ENCODE data around the gene ARHGAP8. TPM values are rescaled to one million over a fixed set of nuclear protein-coding genes. Genes with fewer than 3 reads are reported as not detected.

The ARHGAP8 gene
- total and polyA plus RNA-seq, 4 experiments from 2014 or later = 0.67 TPM; not detected in 3

DNA sequence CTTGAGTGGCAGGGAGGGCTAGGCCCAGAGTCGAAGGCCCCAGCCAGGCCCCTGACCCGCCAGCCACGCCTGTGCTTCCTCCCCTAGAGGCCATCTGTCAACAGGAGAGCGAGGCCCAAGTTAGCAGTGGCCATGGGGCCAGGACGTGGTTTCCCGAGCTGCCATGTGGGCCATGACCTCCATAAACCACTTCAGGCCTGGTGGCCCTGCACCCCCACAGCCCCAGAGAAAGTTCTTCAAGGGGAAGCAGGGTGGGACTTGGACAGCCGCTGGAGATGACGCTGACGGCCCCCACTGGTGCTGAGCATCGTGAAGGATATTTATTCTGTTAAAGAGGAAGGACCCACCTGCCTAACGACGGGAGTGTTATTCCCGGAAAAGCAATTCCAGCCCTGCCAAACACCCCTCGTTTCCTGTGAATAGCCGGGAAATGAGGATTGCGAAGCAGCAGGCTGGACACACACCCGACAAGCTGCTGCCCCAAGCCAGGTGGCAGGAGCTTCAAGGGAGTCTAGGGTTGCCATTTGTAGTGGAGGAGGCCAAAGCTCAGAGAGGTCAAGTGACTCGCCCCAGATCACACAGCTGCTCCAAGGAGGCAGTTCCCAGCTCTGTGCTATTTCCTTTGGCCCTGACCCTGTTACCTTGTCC lies 37.5 kb upstream of the ARHGAP8 start:
- Histone ChIP-seq H3K4me3 (ENCODE audit: low read length in 2 of 2) (no peak overlapping the region), H3K27me3 (ENCODE audit: insufficient read depth, low read length) (no peaks in the 10 kb centered on the region), H3K27ac (ENCODE audit: low read depth, low read length) (no peak overlapping the region), H3K4me1 (ENCODE audit: insufficient read depth, low read length) (peaks cover 17% of the 10 kb centered on the region), H3K36me3 (ENCODE audit: insufficient read depth, low read length) (no peaks in the 10 kb centered on the region), H3K9me3 (ENCODE audit: control insufficient read depth in 1 of 2, low read length in 2 of 2) (no peaks in the 10 kb centered on the region)
- Mint-ChIP-seq H3K4me1 (peaks cover 13 to 33% (median 15%) of the 10 kb centered on the region in 4 donors), H3K27ac (peak overlapping the region in 1 of 7 donors; percentile 30), H3K27me3 (no peaks in the 10 kb centered on the region), H3K9me3 (peaks cover 0 to 2% (median 0%) of the 10 kb centered on the region in 8 donors), H3K36me3 (peaks cover 8 to 10% of the 10 kb centered on the region in 2 donors), H3K4me3 (no peak overlapping the region)
- POLR2A ChIA-PET (ENCODE audit: partially characterized antibody) = no interaction called here
- CTCF ChIA-PET (ENCODE audit: partially characterized antibody) = interaction anchor here (1.0 kb wide), 1 partner anchor 17 kb away, joined by 3 read pairs; no protein-coding TSS in a partner anchor
- intact Hi-C loops (cut with micrococcal nuclease) = no loop called here
- no peak for DNase-seq

DNA sequence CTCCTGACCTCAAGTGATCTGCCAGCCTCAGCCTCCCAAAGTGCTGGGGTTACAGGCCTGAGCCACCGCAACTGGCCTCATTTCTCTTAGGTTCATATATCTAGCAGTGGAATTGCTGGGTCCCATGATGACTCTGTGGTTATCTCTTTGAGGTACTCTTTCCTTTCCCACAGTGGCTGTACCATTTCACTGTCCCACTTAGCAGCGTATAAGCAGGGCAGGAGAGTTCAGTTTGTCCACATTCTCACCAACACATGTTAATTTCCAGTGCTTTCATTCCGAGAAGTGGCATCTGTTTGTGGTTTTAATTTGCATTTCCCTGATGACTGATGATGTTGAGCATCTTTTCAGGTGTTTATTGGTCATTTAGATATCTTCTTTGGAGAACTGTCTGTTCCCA lies 34.0 kb upstream of the ARHGAP8 start:
- peak overlapping the region in 3 of 8 donors; percentile 2 to 50 (median 47) for H3K4me3 Mint-ChIP-seq

DNA sequence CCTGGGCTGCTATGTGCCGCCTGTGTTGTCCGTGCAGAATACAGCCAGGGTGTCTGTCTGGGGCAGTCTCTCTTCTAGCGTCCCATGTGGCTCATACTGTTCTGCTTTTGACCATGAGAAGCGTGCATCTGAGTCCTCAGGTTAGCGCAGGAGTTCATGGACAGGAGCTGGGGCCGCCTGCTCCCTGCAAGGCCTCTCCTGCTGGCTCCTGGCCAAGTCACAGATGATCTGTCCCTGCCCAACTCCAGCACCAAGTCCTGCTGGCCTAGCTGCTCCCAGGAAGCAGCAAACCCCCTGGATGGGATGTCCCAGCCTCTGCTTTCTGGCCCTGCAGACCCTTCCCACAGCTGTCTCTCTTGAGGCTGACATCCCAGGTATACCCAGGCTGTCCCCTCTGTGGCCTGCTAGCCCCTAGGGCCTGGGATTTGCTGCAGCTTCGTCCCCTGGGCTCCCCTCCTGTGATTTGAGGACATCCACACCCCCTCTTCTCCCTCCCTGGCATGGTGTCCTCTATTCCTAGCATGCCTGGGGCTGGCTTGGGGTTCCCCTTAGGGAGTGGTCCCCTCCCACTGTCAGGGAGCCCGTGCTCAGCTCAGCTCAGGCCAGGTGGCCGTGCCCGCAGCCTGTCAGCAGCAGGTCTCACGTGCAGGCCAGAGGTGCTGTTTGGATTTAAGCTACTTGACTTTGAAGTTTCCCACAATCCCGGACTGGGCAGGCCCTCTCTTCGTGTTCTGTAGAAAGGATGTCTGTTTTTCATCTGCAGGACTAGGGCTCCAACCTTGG lies 32.6 kb upstream of the ARHGAP8 start:
- DNase-seq = no peak
- Mint-ChIP-seq H3K36me3 (peaks cover 12 to 16% of the 10 kb centered on the region in 2 donors), H3K27me3 (no peaks in the 10 kb centered on the region), H3K27ac (peak overlapping the region in 2 of 7 donors; percentile 39 to 55), H3K4me3 (no peak overlapping the region), H3K4me1 (peaks cover 5 to 9% (median 7%) of the 10 kb centered on the region in 4 donors), H3K9me3 (no peaks in the 10 kb centered on the region)
- Histone ChIP-seq H3K9me3 (ENCODE audit: control insufficient read depth in 1 of 2, low read length in 2 of 2) (no peaks in the 10 kb centered on the region), H3K4me3 (ENCODE audit: low read length in 2 of 2) (no peak overlapping the region), H3K36me3 (ENCODE audit: insufficient read depth, low read length) (no peaks in the 10 kb centered on the region), H3K27me3 (ENCODE audit: insufficient read depth, low read length) (no peaks in the 10 kb centered on the region), H3K27ac (ENCODE audit: low read depth, low read length) (no peak overlapping the region), H3K4me1 (ENCODE audit: insufficient read depth, low read length) (no peaks in the 10 kb centered on the region)
- intact Hi-C loops (cut with micrococcal nuclease) = no loop called here
- ChIA-PET CTCF (ENCODE audit: partially characterized antibody) (interaction anchor here (1.0 kb wide), 1 partner anchor 15 kb away, joined by 5 read pairs; no protein-coding TSS in a partner anchor), POLR2A (ENCODE audit: partially characterized antibody) (no interaction called here)

More for the DNA sequence above, 34.0 kb upstream of the ARHGAP8 start:
- Histone ChIP-seq H3K4me3 (ENCODE audit: low read length in 2 of 2) (no peak overlapping the region), H3K36me3 (ENCODE audit: insufficient read depth, low read length) (no peaks in the 10 kb centered on the region), H3K4me1 (ENCODE audit: insufficient read depth, low read length) (no peaks in the 10 kb centered on the region), H3K27ac (ENCODE audit: low read depth, low read length) (no peak overlapping the region), H3K27me3 (ENCODE audit: insufficient read depth, low read length) (no peaks in the 10 kb centered on the region), H3K9me3 (ENCODE audit: control insufficient read depth in 1 of 2, low read length in 2 of 2) (no peaks in the 10 kb centered on the region)
- CTCF ChIA-PET (ENCODE audit: partially characterized antibody) = interaction anchor here (0.7 to 1.0 kb wide), 3 partner anchors 11 to 22 kb away, joined by 3 to 5 read pairs (median 5); no protein-coding TSS in a partner anchor
- Mint-ChIP-seq H3K4me1 (peaks cover 5 to 14% (median 7%) of the 10 kb centered on the region in 4 donors), H3K9me3 (no peaks in the 10 kb centered on the region), H3K36me3 (peaks cover 8 to 19% of the 10 kb centered on the region in 2 donors), H3K27ac (peak overlapping the region in 6 of 7 donors; percentile 32 to 90 (median 58)), H3K27me3 (no peaks in the 10 kb centered on the region)
- DNase-seq = peak in 3 of 5 donors; percentile 12 to 48 (median 17)
- intact Hi-C loops (cut with micrococcal nuclease) = no loop called here
- POLR2A ChIA-PET (ENCODE audit: partially characterized antibody) = no interaction called here

GRCh38 chr22:44721213-44721612 lies 31.2 kb upstream of the ARHGAP8 start:
- peak overlapping the region in 2 of 7 donors; percentile 41 to 48 for H3K27ac Mint-ChIP-seq
- Histone ChIP-seq H3K4me1 (ENCODE audit: insufficient read depth, low read length) (no peaks in the 10 kb centered on the region), H3K27ac (ENCODE audit: low read depth, low read length) (no peak overlapping the region), H3K4me3 (ENCODE audit: low read length in 2 of 2) (no peak overlapping the region), H3K9me3 (ENCODE audit: control insufficient read depth in 1 of 2, low read length in 2 of 2) (no peaks in the 10 kb centered on the region), H3K36me3 (ENCODE audit: insufficient read depth, low read length) (peaks cover 4% of the 10 kb centered on the region), H3K27me3 (ENCODE audit: insufficient read depth, low read length) (no peaks in the 10 kb centered on the region)
- POLR2A ChIA-PET (ENCODE audit: partially characterized antibody) = no interaction called here
- intact Hi-C loops (cut with micrococcal nuclease) = no loop called here
- H3K27me3 Mint-ChIP-seq = no peaks in the 10 kb centered on the region
- peaks cover 5 to 9% (median 7%) of the 10 kb centered on the region in 4 donors for H3K4me1 Mint-ChIP-seq
- H3K9me3 Mint-ChIP-seq = no peaks in the 10 kb centered on the region
- H3K36me3 Mint-ChIP-seq = peaks cover 10 to 23% of the 10 kb centered on the region in 2 donors
- CTCF ChIA-PET (ENCODE audit: partially characterized antibody) = interaction anchor here (0.6 kb wide), 1 partner anchor 442 kb away, joined by 3 read pairs; no protein-coding TSS in a partner anchor
- no peak for DNase-seq
- no peak overlapping the region for H3K4me3 Mint-ChIP-seq

- no peak overlapping the region for H3K4me3 Mint-ChIP-seq
- Histone ChIP-seq H3K27ac (ENCODE audit: low read depth, low read length) (no peak overlapping the region), H3K4me3 (ENCODE audit: low read length in 2 of 2) (no peak overlapping the region), H3K36me3 (ENCODE audit: insufficient read depth, low read length) (peaks cover 4% of the 10 kb centered on the region), H3K4me1 (ENCODE audit: insufficient read depth, low read length) (no peaks in the 10 kb centered on the region), H3K27me3 (ENCODE audit: insufficient read depth, low read length) (no peaks in the 10 kb centered on the region), H3K9me3 (ENCODE audit: control insufficient read depth in 1 of 2, low read length in 2 of 2) (no peaks in the 10 kb centered on the region)
- ChIA-PET POLR2A (ENCODE audit: partially characterized antibody) (no interaction called here), CTCF (ENCODE audit: partially characterized antibody) (interaction anchor here (0.7 to 1.0 kb wide), 2 partner anchors 38 to 1591 kb away, joined by 3 read pairs; no protein-coding TSS in a partner anchor)
- no peaks in the 10 kb centered on the region for H3K9me3 Mint-ChIP-seq
- peaks cover 10 to 29% of the 10 kb centered on the region in 2 donors for H3K36me3 Mint-ChIP-seq
- no peaks in the 10 kb centered on the region for H3K27me3 Mint-ChIP-seq
- H3K4me1 Mint-ChIP-seq = peaks cover 5 to 9% (median 7%) of the 10 kb centered on the region in 4 donors
- intact Hi-C loops (cut with micrococcal nuclease) = no loop called here
- peak overlapping the region in 1 of 7 donors; percentile 6 for H3K27ac Mint-ChIP-seq
- DNase-seq = no peak
Measured at GRCh38 chr22:44722611-44723010, 29.8 kb upstream of the ARHGAP8 start.

GRCh38 chr22:44723801-44724200 lies 28.6 kb upstream of the ARHGAP8 start:
- no peak overlapping the region for H3K27ac ChIP-seq (ENCODE audit: low read depth, low read length)
- peak overlapping the region in 2 of 7 donors; percentile 8 to 29 for H3K27ac Mint-ChIP-seq
- no peaks in the 10 kb centered on the region for H3K27me3 ChIP-seq (ENCODE audit: insufficient read depth, low read length)
- H3K4me3 ChIP-seq (ENCODE audit: low read length in 2 of 2) = no peak overlapping the region
- DNase-seq = no peak
- H3K4me1 Mint-ChIP-seq = peaks cover 0 to 2% (median under 1%) of the 10 kb centered on the region in 4 donors
- H3K4me3 Mint-ChIP-seq = no peak overlapping the region
- peaks cover 4% of the 10 kb centered on the region for H3K36me3 ChIP-seq (ENCODE audit: insufficient read depth, low read length)
- intact Hi-C loops (cut with micrococcal nuclease) = no loop called here
- no peaks in the 10 kb centered on the region for H3K27me3 Mint-ChIP-seq
- H3K36me3 Mint-ChIP-seq = peaks cover 6 to 27% of the 10 kb centered on the region in 2 donors
- H3K9me3 ChIP-seq (ENCODE audit: control insufficient read depth in 1 of 2, low read length in 2 of 2) = no peaks in the 10 kb centered on the region
- CTCF ChIA-PET (ENCODE audit: partially characterized antibody) = no interaction called here
- POLR2A ChIA-PET (ENCODE audit: partially characterized antibody) = no interaction called here
- H3K4me1 ChIP-seq (ENCODE audit: insufficient read depth, low read length) = no peaks in the 10 kb centered on the region
- H3K9me3 Mint-ChIP-seq = no peaks in the 10 kb centered on the region

DNA sequence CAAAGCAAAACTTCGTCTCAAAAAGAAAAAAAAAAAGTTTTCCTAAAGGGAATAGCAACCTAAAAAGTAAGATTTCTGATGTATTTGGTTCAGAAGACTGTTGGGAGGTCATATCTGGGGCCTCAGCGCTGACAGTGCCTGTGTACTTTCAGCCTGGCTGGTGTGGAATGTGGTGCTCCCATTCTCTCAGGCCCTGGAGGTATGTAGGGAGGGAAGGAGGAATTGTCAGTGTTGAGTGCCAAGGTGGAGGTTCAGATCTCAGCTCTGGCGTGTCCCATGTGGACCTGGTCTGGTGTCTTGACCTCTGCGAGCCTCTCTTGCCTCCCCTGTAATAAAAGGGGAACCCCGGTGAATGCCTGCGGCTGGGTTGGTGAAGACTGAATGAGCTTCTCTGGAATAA lies 28.0 kb upstream of the ARHGAP8 start:
- no peak overlapping the region for H3K4me3 Mint-ChIP-seq
- H3K36me3 Mint-ChIP-seq = peaks cover 6 to 27% of the 10 kb centered on the region in 2 donors
- no peak overlapping the region for H3K4me3 ChIP-seq (ENCODE audit: low read length in 2 of 2)
- DNase-seq = no peak
- H3K27ac ChIP-seq (ENCODE audit: low read depth, low read length) = no peak overlapping the region
- POLR2A ChIA-PET (ENCODE audit: partially characterized antibody) = interaction anchor here (0.9 to 1.0 kb wide), 2 partner anchors 13 to 16 kb away, joined by 3 read pairs; no protein-coding TSS in a partner anchor
- H3K27me3 ChIP-seq (ENCODE audit: insufficient read depth, low read length) = no peaks in the 10 kb centered on the region
- CTCF ChIA-PET (ENCODE audit: partially characterized antibody) = interaction anchor here (0.6 to 1.2 kb wide), 2 partner anchors 11 to 16 kb away, joined by 3 read pairs; no protein-coding TSS in a partner anchor
- H3K4me1 Mint-ChIP-seq = peaks cover 0 to 1% (median 0%) of the 10 kb centered on the region in 4 donors
- no peaks in the 10 kb centered on the region for H3K9me3 ChIP-seq (ENCODE audit: control insufficient read depth in 1 of 2, low read length in 2 of 2)
- H3K27me3 Mint-ChIP-seq = no peaks in the 10 kb centered on the region
- H3K4me1 ChIP-seq (ENCODE audit: insufficient read depth, low read length) = no peaks in the 10 kb centered on the region
- intact Hi-C loops (cut with micrococcal nuclease) = no loop called here
- H3K27ac Mint-ChIP-seq = peak overlapping the region in 1 of 7 donors; percentile 17
- H3K9me3 Mint-ChIP-seq = no peaks in the 10 kb centered on the region
- H3K36me3 ChIP-seq (ENCODE audit: insufficient read depth, low read length) = peaks cover 4% of the 10 kb centered on the region
